Peyer's patch (tissue), 4 donors: ENCODE measurements around the gene MAMSTR. TPM values are rescaled to one million over a fixed set of nuclear protein-coding genes. Genes with fewer than 3 reads are reported as not detected.
"Not testable (repeated sequence)": the region's sequence is repeated elsewhere in the genome, so short reads cannot be mapped to it uniquely, and the experiment has no call there.

Experiments
- DNase-seq, 3 donors: peaks; one replicate each; pipeline ENCODE4 v3.0.0-alpha.2; 2017 to 2019
- H3K27ac ChIP-seq, 4 donors: fragments of 200-600 bp; sonication (generic); one replicate each; pipeline ENCODE4 v1.5.1; 2016 to 2019
- H3K27me3 ChIP-seq, 2 donors: fragments of 200-600 bp; sonication (generic); one replicate each; pipeline ENCODE4 v1.5.1; 2019
- H3K36me3 ChIP-seq, 3 donors: fragments of 200-600 bp; sonication (generic); one replicate each; pipeline ENCODE4 v1.5.1; 2016 to 2019
- H3K4me1 ChIP-seq, 4 donors: fragments of 200-600 bp; sonication (generic); one replicate each; pipeline ENCODE4 v1.5.1; 2016 to 2019
- H3K4me3 ChIP-seq, 4 donors: fragments of 200-600 bp; sonication (generic); 1 replicate in 3 of 4; 2 replicates in 1 of 4; pipeline ENCODE4 v1.5.1; 2016 to 2019; ENCODE audit warnings: mild to moderate bottlenecking in 1 of 4
- H3K9me3 ChIP-seq, 4 donors: fragments of 200-600 bp; sonication (generic); one replicate each; pipeline ENCODE4 v1.5.1; 2016 to 2019; ENCODE audit warnings: mild to moderate bottlenecking in 1 of 4
- CTCF ChIP-seq, 6 experiments: fragments of 450-650 bp in 4 of 6; fragments of 200-600 bp in 2 of 6; sonication (generic) in 1 of 6; IDR thresholded peaks; one replicate each; pipeline ENCODE4 v1.5.1; 2017 to 2019; ENCODE audit warnings: antibody characterized with exemption in 6 of 6, mild to moderate bottlenecking in 3 of 6, moderate library complexity in 1 of 6
- POLR2A ChIP-seq, 2 donors: fragments of 450-650 bp; IDR thresholded peaks; one replicate each; pipeline ENCODE4 v1.5.1; 2017; ENCODE audit warnings: antibody characterized with exemption in 2 of 2, mild to moderate bottlenecking in 2 of 2, moderate library complexity in 2 of 2
- total RNA-seq, 4 donors: library from RNA; depleted of rRNA; stranded (reverse); fragments of >200 nt; gene quantifications; one replicate each; pipeline ENCODE4 v1.1.0, GENCODE V29; 2016

Gene MAMSTR
- total RNA-seq, 4 donors from 2014 or later: 0.70 to 1.1 TPM; not detected in 2

- Histone ChIP-seq H3K36me3 (no peaks in the 10 kb centered on the region), H3K27ac (peak overlapping the region in 1 of 4 donors; percentile 42), H3K27me3 (no peaks in the 10 kb centered on the region), H3K9me3 (no peaks in the 10 kb centered on the region), H3K4me3 (no peak overlapping the region), H3K4me1 (peaks cover 0 to 21% (median 0%) of the 10 kb centered on the region in 4 donors)
- TF ChIP-seq CTCF (IDR thresholded peaks at IDR 0.05) (no peak), POLR2A (IDR thresholded peaks at IDR 0.05) (no peak)
- no peak for DNase-seq
Measured at GRCh38 chr19:48680436-48681126, 38.9 kb downstream of the MAMSTR start.

GRCh38 chr19:48680006-48680405 lies 39.5 kb downstream of the MAMSTR start:
- not testable (repeated sequence) for DNase-seq, H3K27ac ChIP-seq, H3K27me3 ChIP-seq, H3K9me3 ChIP-seq, H3K4me3 ChIP-seq, H3K36me3 ChIP-seq
- peaks cover 0 to 23% (median 0%) of the 10 kb centered on the region in 4 donors for H3K4me1 ChIP-seq

- TF ChIP-seq CTCF (IDR thresholded peaks at IDR 0.05): no peak
- TF ChIP-seq POLR2A (IDR thresholded peaks at IDR 0.05): peak; percentile 19 to 67
- Histone ChIP-seq H3K4me1 (peaks cover 0 to 13% (median 0%) of the 10 kb centered on the region in 4 donors), H3K27ac (peak overlapping the region in 3 of 4 donors; percentile 66 to 95 (median 87)), H3K4me3 (no peak overlapping the region), H3K27me3 (no peaks in the 10 kb centered on the region), H3K9me3 (no peaks in the 10 kb centered on the region), H3K36me3 (no peaks in the 10 kb centered on the region)
- DNase-seq: peak in 2 of 3 donors; percentile 77 to 86
Measured at GRCh38 chr19:48678201-48678600, 41.3 kb downstream of the MAMSTR start.

- Histone ChIP-seq H3K9me3 (no peaks in the 10 kb centered on the region), H3K4me3 (no peak overlapping the region), H3K4me1 (peaks cover 0 to 13% (median 0%) of the 10 kb centered on the region in 4 donors), H3K27me3 (no peaks in the 10 kb centered on the region), H3K27ac (peak overlapping the region in 3 of 4 donors; percentile 66 to 95 (median 87)), H3K36me3 (no peaks in the 10 kb centered on the region)
- TF ChIP-seq CTCF (IDR thresholded peaks at IDR 0.05): peak in 1 of 6 experiments; percentile 7
- TF ChIP-seq POLR2A (IDR thresholded peaks at IDR 0.05): peak; percentile 40 to 66
- peak in 2 of 3 donors; percentile 75 to 85 for DNase-seq
Measured at GRCh38 chr19:48676887-48677286, 42.6 kb downstream of the MAMSTR start.

GRCh38 chr19:48676487-48676886 lies 43.0 kb downstream of the MAMSTR start:
- Histone ChIP-seq H3K9me3 (no peaks in the 10 kb centered on the region), H3K4me3 (no peak overlapping the region), H3K36me3 (no peaks in the 10 kb centered on the region), H3K27ac (peak overlapping the region in 3 of 4 donors; percentile 66 to 95 (median 87)), H3K27me3 (no peaks in the 10 kb centered on the region), H3K4me1 (peaks cover 0 to 13% (median 0%) of the 10 kb centered on the region in 4 donors)
- no peak for TF ChIP-seq CTCF (IDR thresholded peaks at IDR 0.05)
- no peak for DNase-seq

GRCh38 chr19:48674921-48675824 lies 44.4 kb downstream of the MAMSTR start:
- H3K27me3 ChIP-seq: no peaks in the 10 kb centered on the region
- H3K36me3 ChIP-seq: no peaks in the 10 kb centered on the region
- TF ChIP-seq CTCF (IDR thresholded peaks at IDR 0.05) (peak; percentile 69 to 92 (median 86)), POLR2A (IDR thresholded peaks at IDR 0.05) (no peak)
- H3K4me3 ChIP-seq: no peak overlapping the region
- peaks cover 0 to 13% (median 0%) of the 10 kb centered on the region in 4 donors for H3K4me1 ChIP-seq
- H3K27ac ChIP-seq: peak overlapping the region in 1 of 4 donors; percentile 95
- no peaks in the 10 kb centered on the region for H3K9me3 ChIP-seq
- peak; percentile 78 to 93 (median 79) for DNase-seq
